ENCODE data around the gene CMBL. TPM values are rescaled to one million over a fixed set of nuclear protein-coding genes. Genes with fewer than 3 reads are reported as not detected.

Gene CMBL
- total and polyA plus RNA-seq, 3 donors from 2014 or later = 4.3 to 16.1 (median 7.2) TPM

GRCh38 chr5:10323588-10324488 is 16.1 kb upstream of the CMBL start:
- H3K27ac ChIP-seq = no peak overlapping the region
- H3K36me3 ChIP-seq (ENCODE audit: low read depth, missing control alignments) = no peaks in the 10 kb centered on the region
- DNase-seq = peak; percentile 3
- no peaks in the 10 kb centered on the region for H3K9me3 ChIP-seq
- H3K27me3 ChIP-seq = no peaks in the 10 kb centered on the region
- intact Hi-C loops (cut with DNase I; ENCODE audit: low total_unique reads) = no loop called here
- 85 to 87% methylated on average over 6 of the region's 6 CpGs for WGBS, 2 donors
- TF ChIP-seq, protein P1, sequence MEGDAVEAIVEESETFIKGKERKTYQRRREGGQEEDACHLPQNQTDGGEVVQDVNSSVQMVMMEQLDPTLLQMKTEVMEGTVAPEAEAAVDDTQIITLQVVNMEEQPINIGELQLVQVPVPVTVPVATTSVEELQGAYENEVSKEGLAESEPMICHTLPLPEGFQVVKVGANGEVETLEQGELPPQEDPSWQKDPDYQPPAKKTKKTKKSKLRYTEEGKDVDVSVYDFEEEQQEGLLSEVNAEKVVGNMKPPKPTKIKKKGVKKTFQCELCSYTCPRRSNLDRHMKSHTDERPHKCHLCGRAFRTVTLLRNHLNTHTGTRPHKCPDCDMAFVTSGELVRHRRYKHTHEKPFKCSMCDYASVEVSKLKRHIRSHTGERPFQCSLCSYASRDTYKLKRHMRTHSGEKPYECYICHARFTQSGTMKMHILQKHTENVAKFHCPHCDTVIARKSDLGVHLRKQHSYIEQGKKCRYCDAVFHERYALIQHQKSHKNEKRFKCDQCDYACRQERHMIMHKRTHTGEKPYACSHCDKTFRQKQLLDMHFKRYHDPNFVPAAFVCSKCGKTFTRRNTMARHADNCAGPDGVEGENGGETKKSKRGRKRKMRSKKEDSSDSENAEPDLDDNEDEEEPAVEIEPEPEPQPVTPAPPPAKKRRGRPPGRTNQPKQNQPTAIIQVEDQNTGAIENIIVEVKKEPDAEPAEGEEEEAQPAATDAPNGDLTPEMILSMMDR (IDR thresholded peaks at IDR 0.05) = no peak
- TF ChIP-seq POLR2A (IDR thresholded peaks at IDR 0.05) = no peak
- H3K4me3 ChIP-seq = no peak overlapping the region
- no peaks in the 10 kb centered on the region for H3K4me1 ChIP-seq

- no peak for DNase-seq
- no peak overlapping the region for H3K27ac ChIP-seq
- H3K4me1 ChIP-seq = no peaks in the 10 kb centered on the region
- H3K36me3 ChIP-seq (ENCODE audit: low read depth, missing control alignments) = no peaks in the 10 kb centered on the region
- intact Hi-C loops (cut with DNase I; ENCODE audit: low total_unique reads) = no loop called here
- WGBS, 2 donors = 80 to 86% methylated on average over 9 of the region's 9 CpGs
- TF ChIP-seq POLR2A (IDR thresholded peaks at IDR 0.05) = no peak
- TF ChIP-seq, protein P1 (IDR thresholded peaks at IDR 0.05) = no peak
- H3K9me3 ChIP-seq = no peaks in the 10 kb centered on the region
- H3K4me3 ChIP-seq = no peak overlapping the region
- H3K27me3 ChIP-seq = no peaks in the 10 kb centered on the region
These were observed 14.2 kb upstream of the CMBL start for GRCh38 chr5:10321882-10322281.

- intact Hi-C loops (cut with DNase I; ENCODE audit: low total_unique reads) = no loop called here
- no peak for DNase-seq
- WGBS, 2 donors = 60 to 71% methylated on average over 3 of the region's 3 CpGs
- Histone ChIP-seq H3K9me3 (no peaks in the 10 kb centered on the region), H3K4me1 (no peaks in the 10 kb centered on the region), H3K27ac (no peak overlapping the region), H3K4me3 (no peak overlapping the region), H3K36me3 (ENCODE audit: low read depth, missing control alignments) (no peaks in the 10 kb centered on the region), H3K27me3 (no peaks in the 10 kb centered on the region)
- no peak for TF ChIP-seq POLR2A (IDR thresholded peaks at IDR 0.05)
- TF ChIP-seq, protein P1 (IDR thresholded peaks at IDR 0.05) = no peak
These were observed 13.1 kb upstream of the CMBL start for GRCh38 chr5:10320793-10321192.

DNA sequence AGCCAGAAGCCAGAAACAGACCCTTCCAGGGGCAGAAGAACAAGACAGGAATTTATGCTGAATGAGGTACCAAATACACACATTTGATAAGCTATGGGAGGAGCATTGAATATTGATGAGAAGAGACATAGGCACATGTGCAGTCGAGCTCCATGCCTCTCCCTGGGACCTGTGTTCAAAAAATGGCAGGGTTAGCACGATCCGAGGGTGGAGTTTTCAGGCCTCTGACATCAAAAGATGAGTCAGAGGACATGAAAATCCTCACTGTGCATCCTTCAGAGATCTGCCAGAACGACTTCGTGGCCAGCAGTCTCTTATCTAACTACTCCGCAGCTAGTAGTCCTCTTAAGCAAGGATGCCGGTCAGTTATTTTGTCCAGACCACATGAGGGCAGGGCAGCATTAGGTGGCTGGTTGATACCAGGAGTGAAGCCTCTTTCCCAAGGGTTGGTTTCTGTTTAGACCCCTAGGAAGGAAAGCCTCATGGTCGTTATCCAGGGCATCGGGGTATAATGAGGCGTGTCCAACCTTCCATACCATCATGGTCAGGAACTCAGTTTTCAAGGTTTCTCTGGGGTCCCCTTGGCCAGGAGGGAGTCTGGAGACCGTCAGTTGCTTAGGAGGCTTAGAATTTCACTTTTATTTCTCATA is 11.6 kb upstream of the CMBL start:
- no peaks in the 10 kb centered on the region for H3K9me3 ChIP-seq
- 67 to 69% methylated on average over 11 of the region's 11 CpGs for WGBS, 2 donors
- H3K27me3 ChIP-seq = no peaks in the 10 kb centered on the region
- TF ChIP-seq, protein P1 (IDR thresholded peaks at IDR 0.05) = no peak
- no peak overlapping the region for H3K27ac ChIP-seq
- no peak for DNase-seq
- H3K36me3 ChIP-seq (ENCODE audit: low read depth, missing control alignments) = no peaks in the 10 kb centered on the region
- intact Hi-C loops (cut with DNase I; ENCODE audit: low total_unique reads) = no loop called here
- H3K4me3 ChIP-seq = no peak overlapping the region
- H3K4me1 ChIP-seq = no peaks in the 10 kb centered on the region
